ENCODE measurements around the gene POMGNT2.
A peak's percentile ranks its signal among the peaks of the same experiment; 100 is the strongest.

Gene POMGNT2

GRCh38 chr3:43105596-43106292 is at the start of gene POMGNT2:
POMGNT2 (minus strand) TSS chr3:43106079; CDS start chr3:43081431, 24,648 bp downstream.
- DNase-seq (ENCODE audit: extremely low spot score) = peak; percentile 97
- ChIA-PET POLR2A (interaction anchor here (1.0 kb wide), 1 partner anchor 9 kb away, joined by 3 read pairs; no protein-coding TSS in a partner anchor), CTCF (no interaction called here)
- no peak for TF ChIP-seq ZNF384 (IDR thresholded peaks at IDR 0.05)
- peak; percentile 61 for TF ChIP-seq L3MBTL2 (conservative IDR thresholded peaks at IDR 0.05)

- ChIA-PET CTCF (interaction anchor here (2.5 kb wide), 1 partner anchor 193 kb away, joined by 18 read pairs; no protein-coding TSS in a partner anchor), POLR2A (no interaction called here)
- no peak for DNase-seq (ENCODE audit: extremely low spot score)
- no peak for TF ChIP-seq CTBP1 (IDR thresholded peaks at IDR 0.05; ENCODE audit: borderline replicate concordance)
- TF ChIP-seq ZNF384 (IDR thresholded peaks at IDR 0.05) = no peak
- TF ChIP-seq LEF1 (IDR thresholded peaks at IDR 0.05; ENCODE audit: borderline replicate concordance) = no peak
- TF ChIP-seq FOXM1 (IDR thresholded peaks at IDR 0.05; ENCODE audit: borderline replicate concordance) = no peak
- no peak for TF ChIP-seq ELF4 (IDR thresholded peaks at IDR 0.05)
- TF ChIP-seq FOXA1 (IDR thresholded peaks at IDR 0.05) = no peak
- no peak for TF ChIP-seq SP1 (IDR thresholded peaks at IDR 0.05)
- no peak for TF ChIP-seq HDGF (IDR thresholded peaks at IDR 0.05; ENCODE audit: borderline replicate concordance)
- TF ChIP-seq FOXK2 (IDR thresholded peaks at IDR 0.05) = no peak
- no peak for TF ChIP-seq NFRKB (IDR thresholded peaks at IDR 0.05)
- TF ChIP-seq TARDBP (IDR thresholded peaks at IDR 0.05) = no peak
- no peak for TF ChIP-seq L3MBTL2 (conservative IDR thresholded peaks at IDR 0.05)
- no peak for TF ChIP-seq ARNT (IDR thresholded peaks at IDR 0.05)
- no peak for TF ChIP-seq SUZ12 (IDR thresholded peaks at IDR 0.05)
- TF ChIP-seq BHLHE40 (IDR thresholded peaks at IDR 0.05; ENCODE audit: borderline replicate concordance) = no peak
- TF ChIP-seq PKNOX1 (IDR thresholded peaks at IDR 0.05) = no peak
Observed at GRCh38 chr3:43154980-43155379, 49.1 kb upstream of the POMGNT2 start.

GRCh38 chr3:43153216-43154083 is 47.6 kb upstream of the POMGNT2 start:
- CTCF ChIA-PET = interaction anchor here (0.6 to 1.0 kb wide), 2 partner anchors 192 to 261 kb away, joined by 3 read pairs; no protein-coding TSS in a partner anchor
- no peak for TF ChIP-seq PKNOX1 (IDR thresholded peaks at IDR 0.05)
- TF ChIP-seq HDGF (IDR thresholded peaks at IDR 0.05; ENCODE audit: borderline replicate concordance) = no peak
- TF ChIP-seq ELF4 (IDR thresholded peaks at IDR 0.05) = no peak
- TF ChIP-seq FOXM1 (IDR thresholded peaks at IDR 0.05; ENCODE audit: borderline replicate concordance) = no peak
- TF ChIP-seq FOXA1 (IDR thresholded peaks at IDR 0.05) = no peak
- no peak for TF ChIP-seq ARNT (IDR thresholded peaks at IDR 0.05)
- TF ChIP-seq FOXK2 (IDR thresholded peaks at IDR 0.05) = no peak
- TF ChIP-seq LEF1 (IDR thresholded peaks at IDR 0.05; ENCODE audit: borderline replicate concordance) = no peak
- TF ChIP-seq CTBP1 (IDR thresholded peaks at IDR 0.05; ENCODE audit: borderline replicate concordance) = no peak
- TF ChIP-seq NFRKB (IDR thresholded peaks at IDR 0.05) = no peak
- TF ChIP-seq SUZ12 (IDR thresholded peaks at IDR 0.05) = no peak
- no peak for TF ChIP-seq SP1 (IDR thresholded peaks at IDR 0.05)
- TF ChIP-seq TARDBP (IDR thresholded peaks at IDR 0.05) = no peak
- TF ChIP-seq L3MBTL2 (conservative IDR thresholded peaks at IDR 0.05) = no peak
- TF ChIP-seq BHLHE40 (IDR thresholded peaks at IDR 0.05; ENCODE audit: borderline replicate concordance) = no peak
- no peak for TF ChIP-seq ZNF384 (IDR thresholded peaks at IDR 0.05)
- no peak for DNase-seq (ENCODE audit: extremely low spot score)
- POLR2A ChIA-PET = no interaction called here

GRCh38 chr3:43152649-43153048 is 46.8 kb upstream of the POMGNT2 start:
- DNase-seq (ENCODE audit: extremely low spot score) = no peak
- ChIA-PET CTCF (no interaction called here), POLR2A (no interaction called here)
- TF ChIP-seq FOXA1 (IDR thresholded peaks at IDR 0.05) (no peak), PKNOX1 (IDR thresholded peaks at IDR 0.05) (peak; percentile 47; the same call in 1 of the 2 replicates)

GRCh38 chr3:43148033-43148432 is 42.2 kb upstream of the POMGNT2 start:
- ChIA-PET CTCF (interaction anchor here (1.0 kb wide), 1 partner anchor 126 kb away, joined by 4 read pairs; no protein-coding TSS in a partner anchor), POLR2A (no interaction called here)
- no peak for DNase-seq (ENCODE audit: extremely low spot score)
- no peak for TF ChIP-seq L3MBTL2 (conservative IDR thresholded peaks at IDR 0.05)
- no peak for TF ChIP-seq FOXA1 (IDR thresholded peaks at IDR 0.05)

- TF ChIP-seq FOXM1 (IDR thresholded peaks at IDR 0.05; ENCODE audit: borderline replicate concordance) (no peak), ZNF384 (IDR thresholded peaks at IDR 0.05) (no peak), FOXK2 (IDR thresholded peaks at IDR 0.05) (no peak), FOXA1 (IDR thresholded peaks at IDR 0.05) (no peak), NFRKB (IDR thresholded peaks at IDR 0.05) (no peak)
- DNase-seq (ENCODE audit: extremely low spot score) = no peak
- CTCF ChIA-PET = no interaction called here
- POLR2A ChIA-PET = no interaction called here
Observed at GRCh38 chr3:43146599-43146998, 40.7 kb upstream of the POMGNT2 start.

Measured in HEK293T (cell line).